Effector CD8-positive, alpha-beta T cell (primary cell): ENCODE results near the gene OLFML3.

Experiments used
- DNase-seq: peaks from one replicate; lab custom pipeline; 2025; lab: John Stamatoyannopoulos, UW

OLFML3 gene

GRCh38 chr1:114025609-114026401 lies 46.5 kb downstream of the OLFML3 start:
- DNase-seq, result no peak

GRCh38 chr1:114026797-114027196 lies 47.5 kb downstream of the OLFML3 start:
- DNase-seq, result no peak
